OCI-LY1 (cell line): ENCODE measurements around the gene NBPF4.

Experiments used
- H2AFZ ChIP-seq: fragments of 200-600 bp; sonication (generic), shearing (Covaris generic); 2 replicates; pipeline ENCODE4 v1.6.0; 2014; ENCODE audit warnings: antibody characterized with exemption, mild to moderate bottlenecking, low read length
- H3F3A ChIP-seq: fragments of 200-600 bp; sonication (generic), shearing (Covaris generic); 2 replicates; pipeline ENCODE4 v1.6.0; 2014; ENCODE audit warnings: mild to moderate bottlenecking, antibody characterized with exemption, low read length, moderate library complexity; ENCODE audit not compliant: insufficient read depth
- H3K27ac ChIP-seq: fragments of 200-600 bp; sonication (generic); 2 replicates; pipeline ENCODE4 v1.5.1; 2014; ENCODE audit warnings: low read length, mixed run types, mild to moderate bottlenecking, low read depth; ENCODE audit not compliant: poor library complexity, severe bottlenecking
- H3K27me3 ChIP-seq: fragments of 200-600 bp; sonication (generic); 2 replicates; pipeline ENCODE4 v1.6.0; 2014; ENCODE audit warnings: antibody characterized with exemption, mild to moderate bottlenecking, low read length, moderate library complexity; ENCODE audit not compliant: insufficient read depth
- H3K36me3 ChIP-seq: fragments of 200-600 bp; sonication (generic); 2 replicates; pipeline ENCODE4 v1.6.1; 2014; ENCODE audit warnings: mild to moderate bottlenecking, antibody characterized with exemption, low read length, moderate library complexity, mixed read lengths; ENCODE audit not compliant: insufficient read depth
- H3K4me1 ChIP-seq: fragments of 200-600 bp; sonication (generic); 2 replicates; pipeline ENCODE4 v1.5.1; 2014; ENCODE audit warnings: mild to moderate bottlenecking, low read length, moderate library complexity; ENCODE audit not compliant: insufficient read depth, severe bottlenecking
- H3K4me2 ChIP-seq: fragments of 200-600 bp; sonication (generic), shearing (Covaris generic); 2 replicates; pipeline ENCODE4 v1.6.1; 2014; ENCODE audit warnings: low read length
- H3K4me3 ChIP-seq: fragments of 200-600 bp; sonication (generic); 2 replicates; pipeline ENCODE4 v1.5.1; 2014; ENCODE audit warnings: low read length, low read depth, mild to moderate bottlenecking, mixed read lengths; ENCODE audit not compliant: poor library complexity, severe bottlenecking
- H3K79me2 ChIP-seq: fragments of 200-600 bp; shearing (Covaris generic); 2 replicates; pipeline ENCODE4 v1.6.1; 2016; ENCODE audit warnings: mixed run types, low read length, mixed read lengths; ENCODE audit not compliant: insufficient read depth
- H3K9ac ChIP-seq: fragments of 200-600 bp; sonication (generic), shearing (Covaris generic); 2 replicates; pipeline ENCODE4 v1.6.1; 2014; ENCODE audit warnings: mild to moderate bottlenecking, low read length, mixed read lengths
- H3K9me2 ChIP-seq: fragments of 200-600 bp; sonication (generic), shearing (Covaris generic); 2 replicates; pipeline ENCODE4 v1.6.1; 2014; ENCODE audit warnings: low read depth, mild to moderate bottlenecking, low read length, mixed read lengths
- H3K9me3 ChIP-seq: fragments of 200-600 bp; shearing (Covaris generic); 2 replicates; pipeline ENCODE4 v1.6.1; 2014; ENCODE audit warnings: low read length, mixed read lengths
- H4K20me1 ChIP-seq: fragments of 200-600 bp; sonication (generic), shearing (Covaris generic); 2 replicates; pipeline ENCODE4 v1.6.0; 2016; ENCODE audit warnings: mild to moderate bottlenecking, low read length; ENCODE audit not compliant: insufficient read depth
- EZH2 ChIP-seq: fragments of 200-600 bp; sonication (generic), shearing (Covaris generic); IDR thresholded peaks from 2 replicates; pipeline ENCODE4 v1.8.0; 2017; ENCODE audit warnings: borderline replicate concordance, mixed run types, mild to moderate bottlenecking, antibody characterized with exemption, low read length, moderate library complexity, mixed read lengths
- TF ChIP-seq, protein P1 (sequence below): fragments of 200-600 bp; sonication (generic), shearing (Covaris generic); IDR thresholded peaks from 2 replicates; pipeline ENCODE4 v1.5.1; 2017; ENCODE audit warnings: mild to moderate bottlenecking, antibody characterized with exemption, low read length, moderate library complexity, mixed read lengths

The NBPF4 gene

DNA sequence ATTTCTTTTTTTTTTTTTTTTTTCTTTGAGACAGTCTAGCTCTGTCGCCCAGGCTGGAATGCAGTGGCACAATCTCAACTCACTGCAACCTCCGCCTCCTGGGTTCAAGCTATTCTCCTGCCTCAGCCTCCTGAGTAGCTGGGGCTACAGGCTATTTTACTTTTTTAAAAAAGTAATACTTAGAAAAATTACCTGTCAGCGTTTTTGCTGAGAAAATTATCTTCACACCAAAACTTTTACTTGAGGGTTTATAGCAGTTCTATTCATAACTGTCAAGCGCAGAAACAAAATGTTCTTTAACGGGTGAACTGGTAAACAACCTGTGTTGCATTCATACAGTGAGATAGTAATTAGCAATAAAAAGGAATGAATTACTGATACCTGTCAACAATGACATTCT is 42.2 kb downstream of the NBPF4 start:
- Histone ChIP-seq H3K27ac (no peak overlapping the region), H3K9me3 (no peaks in the 10 kb centered on the region), H3F3A (no peaks in the 10 kb centered on the region), H3K36me3 (no peaks in the 10 kb centered on the region), H3K79me2 (no peaks in the 10 kb centered on the region), H3K4me1 (peaks cover 6% of the 10 kb centered on the region), H3K9me2 (no peaks in the 10 kb centered on the region), H3K4me2 (no peak overlapping the region), H4K20me1 (no peaks in the 10 kb centered on the region), H2AFZ (no peak overlapping the region), H3K27me3 (no peaks in the 10 kb centered on the region), H3K4me3 (no peak overlapping the region), H3K9ac (no peak overlapping the region)
- TF ChIP-seq EZH2, result no peak
- TF ChIP-seq, protein P1, sequence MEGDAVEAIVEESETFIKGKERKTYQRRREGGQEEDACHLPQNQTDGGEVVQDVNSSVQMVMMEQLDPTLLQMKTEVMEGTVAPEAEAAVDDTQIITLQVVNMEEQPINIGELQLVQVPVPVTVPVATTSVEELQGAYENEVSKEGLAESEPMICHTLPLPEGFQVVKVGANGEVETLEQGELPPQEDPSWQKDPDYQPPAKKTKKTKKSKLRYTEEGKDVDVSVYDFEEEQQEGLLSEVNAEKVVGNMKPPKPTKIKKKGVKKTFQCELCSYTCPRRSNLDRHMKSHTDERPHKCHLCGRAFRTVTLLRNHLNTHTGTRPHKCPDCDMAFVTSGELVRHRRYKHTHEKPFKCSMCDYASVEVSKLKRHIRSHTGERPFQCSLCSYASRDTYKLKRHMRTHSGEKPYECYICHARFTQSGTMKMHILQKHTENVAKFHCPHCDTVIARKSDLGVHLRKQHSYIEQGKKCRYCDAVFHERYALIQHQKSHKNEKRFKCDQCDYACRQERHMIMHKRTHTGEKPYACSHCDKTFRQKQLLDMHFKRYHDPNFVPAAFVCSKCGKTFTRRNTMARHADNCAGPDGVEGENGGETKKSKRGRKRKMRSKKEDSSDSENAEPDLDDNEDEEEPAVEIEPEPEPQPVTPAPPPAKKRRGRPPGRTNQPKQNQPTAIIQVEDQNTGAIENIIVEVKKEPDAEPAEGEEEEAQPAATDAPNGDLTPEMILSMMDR, result no peak

DNA sequence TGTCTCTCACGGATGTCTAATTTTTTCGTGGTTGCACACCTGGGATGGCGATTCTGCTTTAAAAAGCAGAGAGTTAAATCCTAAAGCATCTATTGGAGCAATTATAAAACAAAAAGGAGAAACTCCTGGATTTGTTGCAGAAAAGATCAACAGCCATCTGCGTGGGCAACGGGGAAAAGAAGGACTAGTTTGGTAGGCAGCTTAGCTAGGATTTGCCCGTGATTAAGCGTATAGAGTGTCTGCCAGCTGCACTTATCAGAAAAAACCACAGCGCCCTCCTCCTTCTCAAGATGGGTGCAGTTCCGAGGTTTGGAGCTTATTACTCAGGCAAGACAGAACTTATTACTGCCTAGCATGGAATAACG is 43.2 kb downstream of the NBPF4 start:
- Histone ChIP-seq H3K79me2 (no peaks in the 10 kb centered on the region), H3K36me3 (no peaks in the 10 kb centered on the region), H3K9me3 (no peaks in the 10 kb centered on the region), H3K4me3 (peak overlapping the region; percentile 65), H3K27me3 (no peaks in the 10 kb centered on the region), H2AFZ (no peak overlapping the region), H3F3A (no peaks in the 10 kb centered on the region), H3K27ac (no peak overlapping the region), H4K20me1 (no peaks in the 10 kb centered on the region), H3K9me2 (no peaks in the 10 kb centered on the region), H3K4me1 (peaks cover 6% of the 10 kb centered on the region), H3K4me2 (peak overlapping the region; percentile 78), H3K9ac (peak overlapping the region; percentile 32; the same call in 1 of the 2 replicates)
- TF ChIP-seq, protein P1, result peak; percentile 51; the same call in 1 of the 2 replicates
- TF ChIP-seq EZH2, result no peak

DNA sequence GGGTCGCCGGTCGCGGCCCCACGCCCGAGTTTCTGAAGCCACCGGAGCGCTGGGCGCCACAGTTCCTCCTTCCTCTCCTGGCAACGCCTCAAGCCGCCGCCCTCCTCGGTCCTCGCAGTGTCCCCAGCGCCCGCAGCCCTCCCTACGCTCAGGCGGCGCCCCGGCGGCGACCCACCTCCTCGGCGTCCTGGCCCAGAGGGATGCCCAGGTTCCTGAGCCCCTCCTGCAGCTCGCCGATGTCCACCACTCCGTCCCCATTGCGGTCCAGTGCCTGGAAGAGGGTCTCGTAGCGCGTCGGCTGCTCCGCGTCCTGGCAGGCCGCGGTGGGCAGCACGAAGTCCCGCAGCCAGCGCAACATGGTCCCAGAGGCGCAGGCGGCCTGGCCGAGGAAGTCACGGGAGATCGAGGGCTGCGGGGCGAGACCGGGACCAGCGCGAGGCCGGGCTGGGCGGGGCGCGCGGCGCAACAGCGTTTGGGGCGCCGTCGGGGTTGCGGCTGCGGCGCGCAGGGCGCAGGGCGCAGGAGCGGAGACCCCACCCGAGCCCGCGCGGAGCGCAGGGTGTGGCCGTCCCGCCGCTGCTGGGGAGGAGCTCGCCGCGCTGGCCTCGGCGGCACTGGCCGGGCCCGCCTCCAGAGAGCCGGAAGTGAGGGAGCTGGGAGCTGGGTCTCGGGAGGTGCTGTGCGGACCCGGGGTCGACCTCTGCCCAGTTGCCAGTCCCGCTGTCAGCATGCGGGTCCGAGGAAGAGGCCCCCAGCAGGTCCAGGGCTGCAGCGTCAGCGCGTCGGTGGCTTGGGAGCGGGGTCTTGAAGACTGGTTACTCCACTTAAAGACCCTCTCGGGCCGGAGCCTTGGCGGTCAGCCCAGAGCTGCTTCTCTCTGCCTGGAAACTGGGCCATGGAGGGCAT is 43.8 kb downstream of the NBPF4 start, which contains the start of gene SLC25A24:
TSS of gene SLC25A24 (minus strand) at position 563 of the 906 bp plus-strand sequence. CDS start at position 358, 205 bp downstream.
- H3K4me3 ChIP-seq, result peak within 1 kb of the TSS; percentile 65
- H3K9me2 ChIP-seq, result no peaks in the 10 kb centered on the region
- H3K4me2 ChIP-seq, result peak within 1 kb of the TSS; percentile 78
- no peaks in the 10 kb centered on the region for H3F3A ChIP-seq
- peaks cover 6% of the 10 kb centered on the region for H3K4me1 ChIP-seq
- no peaks in the 10 kb centered on the region for H3K27me3 ChIP-seq
- TF ChIP-seq, protein P1, result no peak
- no peak for TF ChIP-seq EZH2
- no peak within 1 kb of the TSS for H2AFZ ChIP-seq
- H4K20me1 ChIP-seq, result no peaks in the 10 kb centered on the region
- no peaks in the 10 kb centered on the region for H3K9me3 ChIP-seq
- no peaks in the 10 kb centered on the region for H3K36me3 ChIP-seq
- no peaks in the 10 kb centered on the region for H3K79me2 ChIP-seq
- H3K9ac ChIP-seq, result peak within 1 kb of the TSS; percentile 42; the same call in 1 of the 2 replicates
- H3K27ac ChIP-seq, result no peak within 1 kb of the TSS
